ENCODE results near the gene CBX1.
A peak's percentile ranks its signal among the peaks of the same experiment; 100 is the strongest.

Gene CBX1

DNA sequence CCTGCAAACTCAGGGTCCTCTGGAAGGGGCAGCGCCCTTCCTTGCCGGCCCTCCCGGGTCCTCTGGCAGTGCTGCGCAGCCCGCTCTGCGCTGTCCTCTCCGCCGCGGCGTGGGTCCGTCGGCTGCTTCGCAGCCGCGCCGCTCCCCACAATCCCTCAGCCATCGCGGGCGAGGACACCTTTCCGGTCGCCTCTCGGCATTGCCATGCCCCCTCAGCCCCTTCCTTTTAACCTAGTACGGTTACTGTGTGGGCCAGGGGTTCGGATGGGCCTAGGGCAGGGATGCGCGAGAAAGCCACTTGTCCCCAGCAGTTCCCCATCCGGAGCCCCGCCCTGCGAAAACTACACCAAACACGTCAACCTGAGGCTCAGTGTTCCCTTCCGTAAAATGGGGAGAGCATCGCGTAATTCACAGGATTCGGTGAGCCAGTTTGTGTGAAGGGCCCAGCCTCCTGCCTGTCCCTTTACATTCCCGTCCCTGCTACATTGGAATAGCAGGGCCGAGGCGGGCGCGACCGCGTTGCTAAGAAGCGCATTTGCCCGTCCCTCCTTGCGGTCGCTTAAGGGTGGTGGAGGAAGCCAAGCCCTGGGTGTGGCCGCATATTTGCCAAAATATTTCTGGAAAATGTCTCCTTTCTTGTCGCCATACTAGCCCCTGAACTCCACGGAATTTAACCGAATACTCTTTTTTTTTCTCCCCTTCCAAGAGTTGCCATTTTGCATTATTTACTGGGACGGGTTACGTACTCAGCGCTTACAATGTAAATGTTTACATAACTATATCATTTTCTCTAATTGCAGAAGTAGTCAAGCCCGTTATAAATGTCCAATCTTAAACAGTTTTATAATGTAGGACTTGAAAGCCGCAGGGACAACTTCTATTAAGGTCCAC is 76.9 kb downstream of the CBX1 start:
- peak; percentile 53 for DNase-seq

DNA sequence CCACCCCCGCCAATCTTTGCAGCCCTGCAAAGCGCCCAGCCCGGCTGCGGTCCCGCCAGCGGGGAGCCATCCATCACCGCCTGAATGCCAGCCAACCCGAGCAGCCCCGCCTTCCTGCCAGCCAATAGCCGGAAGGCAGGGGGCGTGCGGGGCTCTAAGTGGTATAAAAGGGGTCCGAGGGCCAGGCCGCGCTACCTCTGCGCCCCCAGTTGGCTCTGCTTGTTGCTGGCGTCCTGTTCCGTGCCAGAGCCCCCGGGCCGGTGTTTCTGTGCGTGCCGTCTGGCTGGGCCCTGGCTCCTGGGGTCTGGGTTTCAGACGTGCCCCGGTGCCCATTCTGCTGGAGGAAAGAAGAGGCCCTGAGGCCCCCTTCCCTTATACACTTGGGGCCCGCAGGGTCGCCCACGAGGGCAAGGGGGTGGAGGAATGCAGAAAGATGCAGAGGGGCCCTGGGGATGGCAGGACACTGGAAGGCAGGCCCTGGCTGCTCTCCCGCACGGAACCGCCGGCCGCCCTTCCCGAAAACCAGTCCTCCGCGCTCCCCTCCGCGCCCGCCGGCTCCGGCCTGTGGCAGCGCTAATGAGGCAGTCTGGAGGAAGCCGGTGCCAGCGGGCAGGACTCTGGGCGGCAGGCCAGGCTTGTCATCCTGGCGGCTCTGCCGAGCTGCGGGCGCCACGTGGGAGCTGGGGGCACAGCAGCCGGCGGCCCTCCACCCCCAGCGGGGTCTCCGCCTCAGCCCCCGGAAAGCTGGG is 77.7 kb downstream of the CBX1 start:
- peak; percentile 41 for DNase-seq

DNA sequence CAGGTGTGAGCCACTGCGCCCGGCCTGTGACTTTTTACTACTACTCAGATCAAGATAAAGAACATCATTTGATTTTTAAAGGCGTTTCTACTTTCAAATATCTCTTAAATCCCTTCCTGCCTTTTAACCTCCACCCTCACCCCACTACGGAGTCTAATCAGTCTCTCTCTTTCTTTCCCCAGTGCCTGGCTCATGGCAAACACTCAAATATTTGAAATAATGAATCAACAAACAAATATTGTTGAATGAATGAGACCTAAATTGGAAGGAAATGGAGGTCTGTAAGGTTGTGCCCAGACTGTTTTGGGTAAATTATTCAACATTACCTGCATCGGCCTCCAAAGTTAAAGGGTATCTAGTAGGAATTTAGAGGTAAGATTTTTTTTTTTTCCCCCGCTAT is 78.4 kb downstream of the CBX1 start:
- no peak for DNase-seq

DNA sequence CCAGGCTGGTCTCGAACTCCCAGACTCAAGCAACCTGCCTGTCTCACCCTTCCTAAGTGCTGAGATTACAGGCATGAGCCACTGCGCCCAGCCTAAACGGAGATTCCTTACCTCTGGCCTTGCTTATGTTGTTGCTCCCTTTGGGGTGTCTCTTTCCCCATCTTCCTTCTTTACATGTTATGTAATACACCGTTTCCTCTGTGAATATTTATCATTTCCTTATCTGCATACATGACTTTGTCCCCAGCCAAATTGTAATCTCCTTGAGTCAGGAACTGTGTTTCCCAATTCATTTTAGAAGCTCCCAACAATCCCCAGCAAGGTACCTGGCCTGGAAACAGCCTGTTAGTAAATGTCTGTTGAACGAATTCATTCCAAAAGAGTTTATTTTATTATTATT is 79.3 kb downstream of the CBX1 start:
- no peak for DNase-seq
